ENCODE data around the gene NOA1.

The NOA1 gene

DNA sequence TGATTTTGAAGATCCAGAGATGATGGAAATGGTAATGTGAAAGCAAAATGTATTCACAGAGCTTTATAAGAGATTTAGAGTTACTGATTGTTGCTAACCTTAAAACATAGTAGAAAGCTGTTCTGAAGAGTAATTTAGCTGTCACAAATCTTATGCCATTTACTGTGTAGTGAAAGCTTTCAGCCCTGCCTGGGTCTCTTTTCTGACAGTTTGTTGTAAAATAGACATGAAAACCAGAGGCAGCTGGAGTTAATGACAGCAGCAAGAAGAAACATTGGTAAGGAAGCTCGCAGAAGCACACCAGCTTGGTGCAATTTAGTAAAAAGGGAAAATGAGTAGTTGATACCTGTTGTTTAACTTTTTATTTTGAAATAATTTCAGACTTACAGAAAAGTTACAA is 22.3 kb upstream of the NOA1 start:
- H4K8ac ChIP-seq (ENCODE audit: low read depth, low read length), result no peak overlapping the region
- no peaks in the 10 kb centered on the region for H3K27me3 ChIP-seq (ENCODE audit: insufficient read depth, low read length, poor library complexity)
- H3K4me2 ChIP-seq (ENCODE audit: low read length), result no peak overlapping the region
- no peak overlapping the region for H3K4me3 ChIP-seq (ENCODE audit: low read length)
- H3K4ac ChIP-seq (ENCODE audit: low read depth, low read length), result no peak overlapping the region
- H3K36me3 ChIP-seq (ENCODE audit: control insufficient read depth, insufficient read depth, low read length), result peaks cover 10% of the 10 kb centered on the region
- no peak overlapping the region for H3K23ac ChIP-seq (ENCODE audit: low read length)
- H3K56ac ChIP-seq (ENCODE audit: low read length), result no peak overlapping the region
- H3K4me1 ChIP-seq (ENCODE audit: control insufficient read depth, low read depth, low read length), result no peaks in the 10 kb centered on the region
- H3K9ac ChIP-seq (ENCODE audit: low read length), result no peak overlapping the region
- peaks cover 4% of the 10 kb centered on the region for H3K79me1 ChIP-seq (ENCODE audit: low read length)
- H2BK15ac ChIP-seq (replicated peaks; ENCODE audit: low read depth), result no peak overlapping the region
- no peak overlapping the region for H3K27ac ChIP-seq (ENCODE audit: low read depth, low read length)
- no peak for DNase-seq
- no peaks in the 10 kb centered on the region for H3K79me2 ChIP-seq (ENCODE audit: control insufficient read depth, insufficient read depth, low read length)
- H4K5ac ChIP-seq (ENCODE audit: low read length), result no peak overlapping the region
- no peak overlapping the region for H2BK120ac ChIP-seq (ENCODE audit: low read depth, low read length)
- H3K18ac ChIP-seq (ENCODE audit: low read length), result no peak overlapping the region
- H2BK5ac ChIP-seq (ENCODE audit: low read length), result no peak overlapping the region
- no peak overlapping the region for H2AK5ac ChIP-seq (ENCODE audit: low read length)
- WGBS (ENCODE audit: extremely low coverage, insufficient coverage, low lambda C conversion rate), result no CpG with 5 or more reads among the region's 1 CpG

GRCh38 chr4:56995525-56995924 is 18.1 kb upstream of the NOA1 start:
- Histone ChIP-seq H3K79me2 (ENCODE audit: control insufficient read depth, insufficient read depth, low read length) (no peaks in the 10 kb centered on the region), H3K4me2 (ENCODE audit: low read length) (no peak overlapping the region), H4K8ac (ENCODE audit: low read depth, low read length) (no peak overlapping the region), H3K4me3 (ENCODE audit: low read length) (no peak overlapping the region), H3K27me3 (ENCODE audit: insufficient read depth, low read length, poor library complexity) (no peaks in the 10 kb centered on the region), H3K27ac (ENCODE audit: low read depth, low read length) (no peak overlapping the region), H2AK5ac (ENCODE audit: low read length) (no peak overlapping the region), H3K4ac (ENCODE audit: low read depth, low read length) (no peak overlapping the region), H3K4me1 (ENCODE audit: control insufficient read depth, low read depth, low read length) (no peaks in the 10 kb centered on the region), H3K23ac (ENCODE audit: low read length) (no peak overlapping the region), H3K36me3 (ENCODE audit: control insufficient read depth, insufficient read depth, low read length) (peaks cover 10% of the 10 kb centered on the region), H3K56ac (ENCODE audit: low read length) (no peak overlapping the region), H3K79me1 (ENCODE audit: low read length) (peaks cover 5% of the 10 kb centered on the region), H2BK120ac (ENCODE audit: low read depth, low read length) (no peak overlapping the region), H3K9ac (ENCODE audit: low read length) (no peak overlapping the region), H2BK5ac (ENCODE audit: low read length) (no peak overlapping the region), H2BK15ac (replicated peaks; ENCODE audit: low read depth) (no peak overlapping the region), H3K18ac (ENCODE audit: low read length) (no peak overlapping the region), H4K5ac (ENCODE audit: low read length) (no peak overlapping the region)
- no peak for DNase-seq
- no CpG with 5 or more reads among the region's 7 CpGs for WGBS (ENCODE audit: extremely low coverage, insufficient coverage, low lambda C conversion rate)

DNA sequence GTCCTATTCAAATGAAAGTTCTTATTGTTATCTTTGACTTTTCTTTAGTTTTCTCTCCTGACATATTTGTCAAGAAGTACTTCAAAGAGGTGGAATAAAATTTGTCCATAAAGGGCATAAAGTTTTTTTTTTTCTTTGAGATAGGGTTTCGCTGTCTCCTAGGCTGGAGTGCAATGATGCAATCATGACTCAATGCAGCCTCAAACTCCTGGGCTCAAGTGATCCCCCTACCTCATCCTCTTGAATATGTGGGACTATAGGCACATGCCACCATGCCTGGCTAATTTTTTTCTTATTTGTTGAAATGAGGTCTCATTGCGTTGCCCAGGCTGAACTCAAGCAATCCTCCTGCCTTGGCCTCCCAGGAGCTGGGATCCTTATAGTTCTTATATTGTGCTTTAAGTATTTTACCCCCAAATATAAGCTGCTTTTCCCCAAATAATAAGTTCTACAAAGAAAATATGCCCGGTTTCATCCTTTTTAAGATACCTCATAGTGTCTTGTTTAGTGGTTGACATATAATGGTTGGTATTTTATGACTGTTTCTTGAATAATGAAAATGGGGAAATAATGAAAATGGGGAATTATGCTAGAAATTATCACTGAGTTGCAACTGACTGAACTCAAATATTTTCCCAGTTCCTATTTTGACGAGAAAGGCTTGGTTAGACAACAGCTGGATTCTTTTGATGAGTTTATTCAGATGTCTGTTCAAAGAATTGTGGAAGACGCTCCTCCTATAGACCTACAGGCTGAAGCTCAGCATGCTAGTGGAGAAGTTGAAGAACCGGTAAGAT is 12.9 kb upstream of the NOA1 start:
- Histone ChIP-seq H3K56ac (ENCODE audit: low read length) (no peak overlapping the region), H3K18ac (ENCODE audit: low read length) (no peak overlapping the region), H2BK5ac (ENCODE audit: low read length) (no peak overlapping the region), H3K79me2 (ENCODE audit: control insufficient read depth, insufficient read depth, low read length) (peaks cover 10% of the 10 kb centered on the region), H3K4me2 (ENCODE audit: low read length) (no peak overlapping the region), H3K9ac (ENCODE audit: low read length) (no peak overlapping the region), H3K36me3 (ENCODE audit: control insufficient read depth, insufficient read depth, low read length) (peaks cover 4% of the 10 kb centered on the region), H3K23ac (ENCODE audit: low read length) (no peak overlapping the region), H3K27ac (ENCODE audit: low read depth, low read length) (no peak overlapping the region), H3K79me1 (ENCODE audit: low read length) (peaks cover 7% of the 10 kb centered on the region), H3K4me1 (ENCODE audit: control insufficient read depth, low read depth, low read length) (no peaks in the 10 kb centered on the region), H2BK15ac (replicated peaks; ENCODE audit: low read depth) (no peak overlapping the region), H2AK5ac (ENCODE audit: low read length) (no peak overlapping the region), H3K4ac (ENCODE audit: low read depth, low read length) (no peak overlapping the region), H2BK120ac (ENCODE audit: low read depth, low read length) (no peak overlapping the region), H4K8ac (ENCODE audit: low read depth, low read length) (no peak overlapping the region), H3K27me3 (ENCODE audit: insufficient read depth, low read length, poor library complexity) (no peaks in the 10 kb centered on the region), H3K4me3 (ENCODE audit: low read length) (no peak overlapping the region), H4K5ac (ENCODE audit: low read length) (no peak overlapping the region)
- peak; percentile 48 for DNase-seq
- no CpG with 5 or more reads among the region's 6 CpGs for whole genome bisulfite sequencing (ENCODE audit: extremely low coverage, insufficient coverage, low lambda C conversion rate)

GRCh38 chr4:56986952-56987351 is 9.5 kb upstream of the NOA1 start:
- Histone ChIP-seq H3K23ac (ENCODE audit: low read length) (no peak overlapping the region), H3K56ac (ENCODE audit: low read length) (no peak overlapping the region), H2BK120ac (ENCODE audit: low read depth, low read length) (no peak overlapping the region), H2BK5ac (ENCODE audit: low read length) (no peak overlapping the region), H3K4me1 (ENCODE audit: control insufficient read depth, low read depth, low read length) (no peaks in the 10 kb centered on the region), H3K4me3 (ENCODE audit: low read length) (no peak overlapping the region), H2BK15ac (replicated peaks; ENCODE audit: low read depth) (no peak overlapping the region), H3K4me2 (ENCODE audit: low read length) (no peak overlapping the region), H4K5ac (ENCODE audit: low read length) (no peak overlapping the region), H3K27ac (ENCODE audit: low read depth, low read length) (no peak overlapping the region), H3K9ac (ENCODE audit: low read length) (no peak overlapping the region), H3K36me3 (ENCODE audit: control insufficient read depth, insufficient read depth, low read length) (peaks cover 1% of the 10 kb centered on the region), H3K4ac (ENCODE audit: low read depth, low read length) (no peak overlapping the region), H3K18ac (ENCODE audit: low read length) (no peak overlapping the region), H3K79me2 (ENCODE audit: control insufficient read depth, insufficient read depth, low read length) (peaks cover 31% of the 10 kb centered on the region), H3K79me1 (ENCODE audit: low read length) (peaks cover 7% of the 10 kb centered on the region), H2AK5ac (ENCODE audit: low read length) (no peak overlapping the region), H4K8ac (ENCODE audit: low read depth, low read length) (no peak overlapping the region), H3K27me3 (ENCODE audit: insufficient read depth, low read length, poor library complexity) (no peaks in the 10 kb centered on the region)
- WGBS (ENCODE audit: extremely low coverage, insufficient coverage, low lambda C conversion rate), result no CpG with 5 or more reads among the region's 3 CpGs
- no peak for DNase-seq

DNA sequence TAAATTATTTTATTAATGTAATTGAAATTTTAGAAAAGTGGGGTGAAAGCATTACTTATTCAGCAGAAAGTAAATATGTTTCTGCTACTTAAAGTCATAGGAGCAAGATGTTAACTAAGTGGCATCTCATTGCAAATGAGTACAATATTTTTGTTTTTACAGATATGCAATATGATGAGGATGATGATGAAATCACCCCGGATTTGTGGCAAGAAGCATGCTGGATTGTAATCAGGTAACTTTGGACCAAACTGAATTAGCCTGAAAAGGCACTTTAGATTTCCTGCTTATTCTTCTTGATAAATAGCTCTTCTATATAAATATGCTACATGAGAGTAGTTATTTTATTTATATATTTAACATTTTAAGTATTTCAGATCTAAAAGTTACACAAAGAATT is 8.8 kb upstream of the NOA1 start:
- H2BK120ac ChIP-seq (ENCODE audit: low read depth, low read length), result no peak overlapping the region
- no peak overlapping the region for H4K8ac ChIP-seq (ENCODE audit: low read depth, low read length)
- WGBS (ENCODE audit: extremely low coverage, insufficient coverage, low lambda C conversion rate), result no CpG with 5 or more reads among the region's 1 CpG
- H3K56ac ChIP-seq (ENCODE audit: low read length), result no peak overlapping the region
- H3K9ac ChIP-seq (ENCODE audit: low read length), result no peak overlapping the region
- no peak for DNase-seq
- peaks cover 7% of the 10 kb centered on the region for H3K79me1 ChIP-seq (ENCODE audit: low read length)
- H2AK5ac ChIP-seq (ENCODE audit: low read length), result no peak overlapping the region
- H3K79me2 ChIP-seq (ENCODE audit: control insufficient read depth, insufficient read depth, low read length), result peaks cover 37% of the 10 kb centered on the region
- H3K4me1 ChIP-seq (ENCODE audit: control insufficient read depth, low read depth, low read length), result no peaks in the 10 kb centered on the region
- H3K18ac ChIP-seq (ENCODE audit: low read length), result no peak overlapping the region
- no peak overlapping the region for H2BK5ac ChIP-seq (ENCODE audit: low read length)
- peaks cover 1% of the 10 kb centered on the region for H3K36me3 ChIP-seq (ENCODE audit: control insufficient read depth, insufficient read depth, low read length)
- H3K23ac ChIP-seq (ENCODE audit: low read length), result no peak overlapping the region
- H3K27me3 ChIP-seq (ENCODE audit: insufficient read depth, low read length, poor library complexity), result no peaks in the 10 kb centered on the region
- no peak overlapping the region for H3K27ac ChIP-seq (ENCODE audit: low read depth, low read length)
- no peak overlapping the region for H3K4me3 ChIP-seq (ENCODE audit: low read length)
- H3K4ac ChIP-seq (ENCODE audit: low read depth, low read length), result no peak overlapping the region
- no peak overlapping the region for H3K4me2 ChIP-seq (ENCODE audit: low read length)
- H2BK15ac ChIP-seq (replicated peaks; ENCODE audit: low read depth), result no peak overlapping the region
- no peak overlapping the region for H4K5ac ChIP-seq (ENCODE audit: low read length)

- Histone ChIP-seq H3K27ac (ENCODE audit: low read depth, low read length) (no peak overlapping the region), H3K79me1 (ENCODE audit: low read length) (peaks cover 5% of the 10 kb centered on the region), H3K4ac (ENCODE audit: low read depth, low read length) (no peak overlapping the region), H3K56ac (ENCODE audit: low read length) (no peak overlapping the region), H3K23ac (ENCODE audit: low read length) (no peak overlapping the region), H4K5ac (ENCODE audit: low read length) (no peak overlapping the region), H3K9ac (ENCODE audit: low read length) (no peak overlapping the region), H4K8ac (ENCODE audit: low read depth, low read length) (no peak overlapping the region), H3K36me3 (ENCODE audit: control insufficient read depth, insufficient read depth, low read length) (no peaks in the 10 kb centered on the region), H3K4me2 (ENCODE audit: low read length) (no peak overlapping the region), H3K18ac (ENCODE audit: low read length) (no peak overlapping the region), H2AK5ac (ENCODE audit: low read length) (no peak overlapping the region), H2BK5ac (ENCODE audit: low read length) (no peak overlapping the region), H2BK120ac (ENCODE audit: low read depth, low read length) (no peak overlapping the region), H3K4me3 (ENCODE audit: low read length) (no peak overlapping the region), H3K27me3 (ENCODE audit: insufficient read depth, low read length, poor library complexity) (no peaks in the 10 kb centered on the region), H3K4me1 (ENCODE audit: control insufficient read depth, low read depth, low read length) (no peaks in the 10 kb centered on the region), H3K79me2 (ENCODE audit: control insufficient read depth, insufficient read depth, low read length) (peaks cover 57% of the 10 kb centered on the region), H2BK15ac (replicated peaks; ENCODE audit: low read depth) (no peak overlapping the region)
- WGBS (ENCODE audit: extremely low coverage, insufficient coverage, low lambda C conversion rate), result no CpG with 5 or more reads among the region's 4 CpGs
- DNase-seq, result peak; percentile 67
Observed at GRCh38 chr4:56981795-56982201, 4.4 kb upstream of the NOA1 start.

All from mesendoderm (in vitro differentiated cells).